ENCODE data around the gene FGD6.

The FGD6 gene

DNA sequence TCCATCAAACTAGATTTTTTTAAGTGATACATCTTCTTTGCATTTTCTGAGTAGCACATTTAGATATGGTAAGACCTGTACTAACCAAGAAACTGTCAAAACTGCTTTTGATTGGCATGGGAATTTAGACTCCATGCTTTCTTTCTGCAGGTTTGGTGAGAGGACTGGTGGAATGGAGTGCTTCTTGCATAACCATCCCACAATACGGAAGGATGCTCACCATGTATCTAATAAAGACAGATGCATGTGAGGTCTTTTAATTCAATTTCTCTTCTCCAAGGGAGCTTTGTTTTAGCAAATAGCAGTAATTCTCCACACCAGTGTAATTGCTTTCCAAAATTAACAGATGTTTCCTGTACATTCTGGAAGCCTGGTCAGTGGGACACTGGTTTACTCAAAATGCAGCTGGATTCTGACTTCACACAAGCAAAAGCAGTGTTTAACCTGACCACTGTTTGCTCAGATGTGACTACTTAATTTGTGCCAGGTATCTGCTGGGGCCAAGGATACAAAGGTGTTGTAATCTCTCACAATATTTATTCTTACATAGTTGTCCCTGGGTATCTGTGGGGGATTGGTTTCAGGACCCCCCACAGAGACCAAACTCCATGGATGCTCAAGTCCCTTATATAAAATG lies 26.1 kb downstream of the FGD6 start:
- DNase-seq, result no peak
- in situ Hi-C loops (cut with HindIII; ENCODE audit: low pct_ligation_motif_present, low pct_unique_long_range_greater_than_20kb, low sequenced_read_pairs), result no loop called here

- in situ Hi-C loops (cut with HindIII; ENCODE audit: low pct_ligation_motif_present, low pct_unique_long_range_greater_than_20kb, low sequenced_read_pairs), result no loop called here
- no peak for DNase-seq
Observed at GRCh38 chr12:95187865-95188415, 29.3 kb downstream of the FGD6 start.

GRCh38 chr12:95185854-95186253 lies 31.4 kb downstream of the FGD6 start:
- in situ Hi-C loops (cut with HindIII; ENCODE audit: low pct_ligation_motif_present, low pct_unique_long_range_greater_than_20kb, low sequenced_read_pairs), result no loop called here
- no peak for DNase-seq

- in situ Hi-C loops (cut with HindIII; ENCODE audit: low pct_ligation_motif_present, low pct_unique_long_range_greater_than_20kb, low sequenced_read_pairs), result no loop called here
- DNase-seq, result no peak
Observed at GRCh38 chr12:95185072-95185471, 32.2 kb downstream of the FGD6 start.

GRCh38 chr12:95184121-95184520 lies 33.1 kb downstream of the FGD6 start:
- in situ Hi-C loops (cut with HindIII; ENCODE audit: low pct_ligation_motif_present, low pct_unique_long_range_greater_than_20kb, low sequenced_read_pairs), result no loop called here
- no peak for DNase-seq

- DNase-seq, result peak; percentile 62
- in situ Hi-C loops (cut with HindIII; ENCODE audit: low pct_ligation_motif_present, low pct_unique_long_range_greater_than_20kb, low sequenced_read_pairs), result no loop called here
Observed at GRCh38 chr12:95182868-95183415, 34.3 kb downstream of the FGD6 start.

GRCh38 chr12:95181103-95181502 lies 36.2 kb downstream of the FGD6 start:
- no peak for DNase-seq
- in situ Hi-C loops (cut with HindIII; ENCODE audit: low pct_ligation_motif_present, low pct_unique_long_range_greater_than_20kb, low sequenced_read_pairs), result no loop called here

DNA sequence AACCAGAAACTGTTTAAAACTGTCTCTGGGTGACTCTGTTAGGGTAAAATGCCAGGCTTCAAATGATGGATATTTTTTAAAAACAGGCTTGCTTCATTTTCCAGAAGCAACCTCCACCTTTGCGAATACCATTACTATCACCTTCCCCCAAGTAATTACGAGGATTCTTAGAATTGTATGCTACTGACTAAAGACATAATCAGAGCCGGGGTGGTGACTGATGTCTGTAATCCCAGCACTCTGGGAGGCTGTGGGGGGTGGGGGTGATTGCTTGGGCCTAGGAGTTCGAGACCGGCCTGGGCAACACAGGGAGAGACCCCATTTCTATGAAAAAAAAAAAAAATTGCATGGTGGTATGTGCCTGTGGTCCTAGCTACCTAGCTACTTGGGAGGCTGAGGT lies 38.3 kb downstream of the FGD6 start:
- in situ Hi-C loops (cut with HindIII; ENCODE audit: low pct_ligation_motif_present, low pct_unique_long_range_greater_than_20kb, low sequenced_read_pairs), result no loop called here
- DNase-seq, result no peak

DNA sequence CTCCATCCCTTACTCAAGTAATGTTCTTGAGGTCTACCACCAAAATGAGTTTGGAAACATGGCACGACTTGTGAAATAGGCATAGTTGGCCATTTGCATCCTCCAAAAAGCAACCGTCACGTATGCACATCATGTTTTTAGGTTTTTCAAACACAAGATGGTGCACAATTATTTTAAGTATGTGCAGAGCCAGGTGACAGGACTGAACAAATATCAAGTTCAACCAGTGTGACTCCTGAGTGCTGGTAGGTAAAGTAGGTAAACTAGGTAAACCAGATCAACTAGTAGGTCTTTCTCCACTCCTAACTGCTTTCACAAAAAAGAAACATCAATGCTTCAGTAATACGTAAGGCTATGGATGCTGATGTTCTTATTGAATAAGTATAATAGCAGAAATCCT lies 39.1 kb downstream of the FGD6 start:
- DNase-seq, result no peak
- in situ Hi-C loops (cut with HindIII; ENCODE audit: low pct_ligation_motif_present, low pct_unique_long_range_greater_than_20kb, low sequenced_read_pairs), result no loop called here

DNA sequence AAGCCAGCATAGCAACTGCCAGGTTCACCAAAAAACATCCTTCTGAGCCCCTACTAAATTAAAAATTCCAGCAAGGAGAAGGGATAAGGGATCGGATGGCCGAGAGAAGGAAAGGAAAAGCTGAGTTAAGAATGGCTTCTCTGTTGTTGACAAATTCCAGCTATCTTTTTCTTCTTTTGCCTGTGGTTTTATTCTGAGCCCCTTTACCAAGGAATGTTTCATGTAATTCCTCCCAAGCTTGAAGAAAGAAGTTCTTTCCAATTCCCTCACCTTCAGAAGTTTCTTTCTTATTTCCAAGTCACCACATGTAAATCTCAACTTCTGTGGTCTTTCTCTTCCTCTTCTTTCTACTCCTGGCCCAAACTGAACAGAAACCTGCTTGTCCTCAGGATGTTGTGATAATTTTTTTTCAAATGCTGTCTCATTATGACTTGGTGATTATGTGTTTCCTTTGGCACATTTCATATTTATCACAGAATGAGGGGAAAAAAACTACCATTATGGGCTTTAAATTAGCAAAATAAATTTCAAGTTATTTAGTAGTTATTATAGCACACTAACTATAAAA lies 40.0 kb downstream of the FGD6 start:
- in situ Hi-C loops (cut with HindIII; ENCODE audit: low pct_ligation_motif_present, low pct_unique_long_range_greater_than_20kb, low sequenced_read_pairs), result no loop called here
- DNase-seq, result no peak

- in situ Hi-C loops (cut with HindIII; ENCODE audit: low pct_ligation_motif_present, low pct_unique_long_range_greater_than_20kb, low sequenced_read_pairs), result no loop called here
- DNase-seq, result peak; percentile 81
Observed at GRCh38 chr12:95173392-95174251, 43.6 kb downstream of the FGD6 start.

GRCh38 chr12:95169368-95169767 lies 47.9 kb downstream of the FGD6 start:
- in situ Hi-C loops (cut with HindIII; ENCODE audit: low pct_ligation_motif_present, low pct_unique_long_range_greater_than_20kb, low sequenced_read_pairs), result no loop called here
- DNase-seq, result peak; percentile 99

GRCh38 chr12:95168746-95169145 lies 48.5 kb downstream of the FGD6 start:
- DNase-seq, result peak; percentile 28
- in situ Hi-C loops (cut with HindIII; ENCODE audit: low pct_ligation_motif_present, low pct_unique_long_range_greater_than_20kb, low sequenced_read_pairs), result no loop called here

DNA sequence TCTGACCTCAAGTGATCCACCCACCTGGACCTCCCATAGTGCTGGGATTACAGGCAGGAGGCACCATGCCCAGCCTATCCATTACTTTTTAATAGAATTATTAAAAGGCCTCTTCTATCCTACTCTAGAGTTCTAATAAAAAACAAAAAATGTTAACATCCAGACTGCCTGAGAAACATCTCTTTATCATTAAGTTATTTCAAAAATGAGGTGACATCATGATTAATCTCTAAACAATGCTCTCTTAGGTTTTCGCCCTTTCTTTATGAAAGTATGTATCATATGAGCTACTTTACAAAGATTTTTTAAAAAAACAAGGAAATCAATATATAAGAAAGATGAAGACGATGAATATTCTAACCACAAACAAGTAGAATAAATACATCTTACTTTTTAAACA lies 52.6 kb downstream of the FGD6 start:
- DNase-seq, result no peak
- in situ Hi-C loops (cut with HindIII; ENCODE audit: low pct_ligation_motif_present, low pct_unique_long_range_greater_than_20kb, low sequenced_read_pairs), result no loop called here

- no peak for DNase-seq
- in situ Hi-C loops (cut with HindIII; ENCODE audit: low pct_ligation_motif_present, low pct_unique_long_range_greater_than_20kb, low sequenced_read_pairs), result no loop called here
Observed at GRCh38 chr12:95158919-95159318, 58.3 kb downstream of the FGD6 start.

GRCh38 chr12:95151821-95152220 lies 65.4 kb downstream of the FGD6 start:
- no peak for DNase-seq

DNA sequence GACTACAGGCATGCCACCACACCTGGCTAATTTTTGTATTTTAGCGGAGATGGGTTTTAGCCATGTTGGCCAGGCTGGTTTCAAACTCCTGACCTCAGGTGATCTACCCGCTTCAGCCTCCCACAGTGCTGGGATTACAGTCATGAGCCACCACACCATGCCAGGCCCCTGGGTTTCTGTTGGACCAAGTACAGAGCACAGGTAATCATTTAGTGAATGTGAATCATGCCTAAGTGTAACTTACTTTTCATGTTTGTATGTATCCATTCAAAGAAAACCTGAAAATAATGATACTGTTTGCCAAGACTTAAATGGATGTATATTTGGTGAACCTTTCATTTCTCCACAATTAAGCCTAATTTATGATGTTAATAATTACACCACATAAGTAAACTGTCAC lies 65.9 kb downstream of the FGD6 start:
- in situ Hi-C loops (cut with HindIII; ENCODE audit: low pct_ligation_motif_present, low pct_unique_long_range_greater_than_20kb, low sequenced_read_pairs), result no loop called here
- no peak for DNase-seq

More at GRCh38 chr12:95151821-95152220, 65.4 kb downstream of the FGD6 start:
- in situ Hi-C loops (cut with HindIII; ENCODE audit: low pct_ligation_motif_present, low pct_unique_long_range_greater_than_20kb, low sequenced_read_pairs), result no loop called here

GRCh38 chr12:95150501-95150900 lies 66.8 kb downstream of the FGD6 start:
- in situ Hi-C loops (cut with HindIII; ENCODE audit: low pct_ligation_motif_present, low pct_unique_long_range_greater_than_20kb, low sequenced_read_pairs), result no loop called here
- no peak for DNase-seq

GRCh38 chr12:95147866-95148265 lies 69.4 kb downstream of the FGD6 start:
- in situ Hi-C loops (cut with HindIII; ENCODE audit: low pct_ligation_motif_present, low pct_unique_long_range_greater_than_20kb, low sequenced_read_pairs), result no loop called here
- no peak for DNase-seq

Data from ACHN (cell line).